ENCODE data around the gene SBNO2. TPM values are rescaled to one million over a fixed set of nuclear protein-coding genes. Genes with fewer than 3 reads are reported as not detected.

SBNO2 gene
- total and polyA plus RNA-seq, 2 of the 4 experiments (the other 2 are of a cell fraction) = 13.4 to 40.5 TPM

- Histone ChIP-seq H3K27ac (ENCODE audit: insufficient read depth, low read length) (no peak overlapping the region), H3K4me1 (ENCODE audit: control insufficient read depth, insufficient read depth, low read length) (peaks cover 3% of the 10 kb centered on the region; the same call in 1 of the 2 replicates), H3K18ac (ENCODE audit: low read depth, low read length) (no peak overlapping the region), H4K8ac (ENCODE audit: low read depth in 2 of 2, low read length in 2 of 2) (no peak overlapping the region), H3K56ac (ENCODE audit: extremely low read depth, insufficient read depth, low read length) (no peak overlapping the region), H2AFZ (replicated peaks; ENCODE audit: low read length, poor library complexity) (no peak overlapping the region), H2BK20ac (ENCODE audit: low read depth, low read length) (no peak overlapping the region), H3K9me3 (ENCODE audit: control insufficient read depth, insufficient read depth, low read length) (no peaks in the 10 kb centered on the region), H3K23ac (ENCODE audit: low read depth, low read length) (no peak overlapping the region), H3K4me3 (ENCODE audit: insufficient read depth, low read depth, low read length) (no peak overlapping the region), H4K5ac (ENCODE audit: low read depth, low read length) (no peak overlapping the region), H4K20me1 (ENCODE audit: insufficient read depth, low read length) (peaks cover 6% of the 10 kb centered on the region; the same call in 1 of the 2 replicates), H4K91ac (ENCODE audit: insufficient read depth, low read depth, low read length) (no peak overlapping the region), H2AK9ac (replicated peaks; ENCODE audit: low read depth, low read length, poor library complexity) (no peak overlapping the region), H3K36me3 (ENCODE audit: control insufficient read depth, insufficient read depth, low read length) (no peaks in the 10 kb centered on the region), H3K4me2 (ENCODE audit: low read depth, low read length) (no peak overlapping the region), H2BK5ac (ENCODE audit: low read depth, low read length, poor library complexity, severe bottlenecking) (no peak overlapping the region), H3K9ac (ENCODE audit: low read depth, low read length) (no peak overlapping the region), H3K4ac (ENCODE audit: low read depth, low read length) (no peak overlapping the region), H3K27me3 (ENCODE audit: control insufficient read depth, insufficient read depth, low read length) (peaks cover 45% of the 10 kb centered on the region), H3K79me1 (ENCODE audit: low read depth in 1 of 2, low read length in 2 of 2) (no peaks in the 10 kb centered on the region), H3K14ac (replicated peaks; ENCODE audit: low read depth, low read length) (no peak overlapping the region), H2BK120ac (ENCODE audit: low read depth, low read length) (no peak overlapping the region), H2AK5ac (ENCODE audit: low read depth, low read length) (no peak overlapping the region), H2BK15ac (ENCODE audit: low read depth, low read length) (no peak overlapping the region), H3K9me1 (ENCODE audit: insufficient read depth, low read length) (no peaks in the 10 kb centered on the region)
- CTCF ChIA-PET = no interaction called here
- ATAC-seq (ENCODE audit: low read depth) (no peak), DNase-seq (no peak)
- BruUV-seq (replicated peaks) = no TSS peak
- TF ChIP-seq POLR2A (IDR thresholded peaks at IDR 0.05; ENCODE audit: low read depth, low read length) (no peak), RFX5 (IDR thresholded peaks at IDR 0.05; ENCODE audit: low read depth, low read length) (no peak)
- in situ Hi-C loops (cut with MboI; ENCODE audit: low sequenced_read_pairs) = no loop called here
- intact Hi-C loops (cut with micrococcal nuclease) = no loop called here
- WGBS, 2 experiments (ENCODE audit: extremely low coverage in 2 of 2, insufficient read length in 1 of 2) = 79% methylated on average over 19 of the region's 45 CpGs; no CpG with 5 or more reads in 1 of the 2 experiments
- dilution Hi-C loops (cut with HindIII; ENCODE audit: low sequenced_read_pairs, unreplicated experiment) = no loop called here
- POLR2A ChIA-PET (ENCODE audit: unreplicated experiment) = no interaction called here
Observed at GRCh38 chr19:1068009-1069001, 105.8 kb downstream of the SBNO2 start.

Measured in IMR-90 (cell line).